GM23248 (cell line): ENCODE results near the gene CFL2.

Experiments used
- EZH2 ChIP-seq: fragments of 200-600 bp; sonication (generic); IDR thresholded peaks from 2 replicates; pipeline ENCODE4 v1.6.1; 2018; ENCODE audit warnings: antibody characterized with exemption, mild to moderate bottlenecking; ENCODE audit not compliant: insufficient read depth, poor library complexity, severe bottlenecking
- EZH2phosphoT487 ChIP-seq: fragments of 200-600 bp; sonication (generic); IDR thresholded peaks from 2 replicates; pipeline ENCODE4 v1.6.1; 2018; ENCODE audit warnings: antibody characterized with exemption, moderate library complexity, mild to moderate bottlenecking, low read depth; ENCODE audit not compliant: insufficient read depth

- TF ChIP-seq EZH2, result no peak
- no peak for TF ChIP-seq EZH2phosphoT487
Measured at GRCh38 chr14:34710744-34711143, 3.6 kb downstream of the CFL2 start.
